PC-3 (cell line): ENCODE data around the gene GRB2.

ENCODE experiments used
- CTCF ChIP-seq: fragments of 300-600 bp; sonication (generic); conservative IDR thresholded peaks from 2 replicates; pipeline ENCODE4 v1.5.1; 2017; ENCODE audit warnings: antibody characterized with exemption, low read depth, mild to moderate bottlenecking, low read length
- EZH2 ChIP-seq: fragments of 300-600 bp; sonication (generic); IDR thresholded peaks from one replicate; pipeline ENCODE4 v1.6.1; 2017; ENCODE audit warnings: antibody characterized with exemption, mild to moderate bottlenecking, low read length; ENCODE audit not compliant: unreplicated experiment

- TF ChIP-seq CTCF (no peak), EZH2 (no peak)
Measured at GRCh38 chr17:75341784-75342486, 63.5 kb downstream of the GRB2 start.
